ENCODE results near the gene PSMB7.

Gene PSMB7

GRCh38 chr9:124372038-124372437 is 43.2 kb downstream of the PSMB7 start:
- no peaks in the 10 kb centered on the region for H4K20me1 ChIP-seq (ENCODE audit: insufficient read depth, low read length, poor library complexity, severe bottlenecking)

DNA sequence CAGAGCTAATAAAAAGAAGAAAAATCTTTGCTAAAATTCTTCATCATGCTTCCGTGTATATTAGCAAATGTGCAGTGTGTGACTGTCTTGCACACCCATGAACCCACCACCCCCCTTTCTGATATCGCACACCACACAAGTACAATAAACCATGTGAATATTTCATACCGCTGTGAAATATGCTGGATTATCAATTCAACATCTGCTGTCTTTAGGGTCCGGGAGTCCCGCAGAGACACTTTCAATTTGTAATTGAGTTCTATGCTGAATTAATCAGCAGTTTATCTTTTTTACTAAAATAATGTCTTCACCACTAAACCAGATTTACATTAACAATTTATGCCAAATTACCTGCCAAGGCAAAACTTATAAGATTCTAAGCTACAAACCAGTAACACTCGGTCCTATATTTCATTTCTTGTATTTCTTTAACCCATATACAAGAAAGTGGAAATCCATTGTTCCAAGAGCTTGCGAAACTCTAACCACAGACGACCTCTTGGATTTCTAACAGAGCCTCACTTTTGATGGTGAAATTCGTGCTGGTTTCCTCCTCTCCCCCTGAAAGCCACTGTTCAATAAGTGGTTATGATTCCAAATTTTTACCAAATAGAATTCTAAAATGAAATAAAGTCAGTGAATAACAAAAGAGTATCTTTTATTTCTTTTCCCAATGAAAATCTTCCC is 44.2 kb downstream of the PSMB7 start:
- no peaks in the 10 kb centered on the region for H3K27me3 ChIP-seq (ENCODE audit: insufficient read depth, low read length, poor library complexity, severe bottlenecking)
- no peaks in the 10 kb centered on the region for H3F3A ChIP-seq (ENCODE audit: low read depth)
- no peak overlapping the region for H2AFZ ChIP-seq (ENCODE audit: low read length)
- H3K9me3 ChIP-seq (ENCODE audit: insufficient read depth, low read depth, low read length), result 0 out of 2 replicates have a peak, but pooled peaks cover 5% of the 10 kb centered on the region
- H3K4me1 ChIP-seq (ENCODE audit: insufficient read depth, low read length, poor library complexity, severe bottlenecking), result no peaks in the 10 kb centered on the region
- peaks cover 16% of the 10 kb centered on the region for H3K36me3 ChIP-seq (ENCODE audit: insufficient read depth, low read length)
- H4K20me1 ChIP-seq (ENCODE audit: insufficient read depth, low read length, poor library complexity, severe bottlenecking), result no peaks in the 10 kb centered on the region
- H3K4me2 ChIP-seq (ENCODE audit: low read depth, low read length, poor library complexity, severe bottlenecking), result no peak overlapping the region
- H3K4me3 ChIP-seq (ENCODE audit: low read length, poor library complexity, severe bottlenecking), result no peak overlapping the region
- no peak overlapping the region for H3K9ac ChIP-seq (ENCODE audit: low read depth, low read length, poor library complexity, severe bottlenecking)
- TF ChIP-seq CTCF (conservative IDR thresholded peaks at IDR 0.05; ENCODE audit: low read length) (no peak), EZH2phosphoT487 (IDR thresholded peaks at IDR 0.05; ENCODE audit: borderline replicate concordance) (no peak)
- H3K79me2 ChIP-seq (ENCODE audit: insufficient read depth, low read length), result peaks cover 72% of the 10 kb centered on the region; the same call in 1 of the 2 replicates
- no peaks in the 10 kb centered on the region for H3K9me2 ChIP-seq (replicated peaks; ENCODE audit: low read depth, low read length)

More at GRCh38 chr9:124372038-124372437, 43.2 kb downstream of the PSMB7 start:
- Histone ChIP-seq H3K4me2 (ENCODE audit: low read depth, low read length, poor library complexity, severe bottlenecking) (no peak overlapping the region), H2AFZ (ENCODE audit: low read length) (no peak overlapping the region), H3K36me3 (ENCODE audit: insufficient read depth, low read length) (peaks cover 16% of the 10 kb centered on the region), H3K9me3 (ENCODE audit: insufficient read depth, low read depth, low read length) (0 out of 2 replicates have a peak, but pooled peaks cover 5% of the 10 kb centered on the region), H3F3A (ENCODE audit: low read depth) (no peaks in the 10 kb centered on the region), H3K9ac (ENCODE audit: low read depth, low read length, poor library complexity, severe bottlenecking) (no peak overlapping the region), H3K4me3 (ENCODE audit: low read length, poor library complexity, severe bottlenecking) (no peak overlapping the region), H3K27me3 (ENCODE audit: insufficient read depth, low read length, poor library complexity, severe bottlenecking) (no peaks in the 10 kb centered on the region), H3K79me2 (ENCODE audit: insufficient read depth, low read length) (peaks cover 67% of the 10 kb centered on the region; the same call in 1 of the 2 replicates), H3K9me2 (replicated peaks; ENCODE audit: low read depth, low read length) (no peaks in the 10 kb centered on the region), H3K4me1 (ENCODE audit: insufficient read depth, low read length, poor library complexity, severe bottlenecking) (no peaks in the 10 kb centered on the region)
- no peak for TF ChIP-seq EZH2phosphoT487 (IDR thresholded peaks at IDR 0.05; ENCODE audit: borderline replicate concordance)
- TF ChIP-seq CTCF (conservative IDR thresholded peaks at IDR 0.05; ENCODE audit: low read length), result no peak

- no peaks in the 10 kb centered on the region for H3K27me3 ChIP-seq (ENCODE audit: insufficient read depth, low read length, poor library complexity, severe bottlenecking)
- H3K9me3 ChIP-seq (ENCODE audit: insufficient read depth, low read depth, low read length), result 0 out of 2 replicates have a peak, but pooled peaks cover 5% of the 10 kb centered on the region
- no peak overlapping the region for H3K9ac ChIP-seq (ENCODE audit: low read depth, low read length, poor library complexity, severe bottlenecking)
- H3K79me2 ChIP-seq (ENCODE audit: insufficient read depth, low read length), result peaks cover 74% of the 10 kb centered on the region; the same call in 1 of the 2 replicates
- H3K4me1 ChIP-seq (ENCODE audit: insufficient read depth, low read length, poor library complexity, severe bottlenecking), result no peaks in the 10 kb centered on the region
- H2AFZ ChIP-seq (ENCODE audit: low read length), result no peak overlapping the region
- H4K20me1 ChIP-seq (ENCODE audit: insufficient read depth, low read length, poor library complexity, severe bottlenecking), result no peaks in the 10 kb centered on the region
- no peak overlapping the region for H3K4me3 ChIP-seq (ENCODE audit: low read length, poor library complexity, severe bottlenecking)
- H3K36me3 ChIP-seq (ENCODE audit: insufficient read depth, low read length), result peaks cover 11% of the 10 kb centered on the region
- no peaks in the 10 kb centered on the region for H3K9me2 ChIP-seq (replicated peaks; ENCODE audit: low read depth, low read length)
- TF ChIP-seq CTCF (conservative IDR thresholded peaks at IDR 0.05; ENCODE audit: low read length), result no peak
- TF ChIP-seq EZH2phosphoT487 (IDR thresholded peaks at IDR 0.05; ENCODE audit: borderline replicate concordance), result no peak
- H3F3A ChIP-seq (ENCODE audit: low read depth), result no peaks in the 10 kb centered on the region
- H3K4me2 ChIP-seq (ENCODE audit: low read depth, low read length, poor library complexity, severe bottlenecking), result no peak overlapping the region
Measured at GRCh38 chr9:124369231-124369797, 45.9 kb downstream of the PSMB7 start.
